ENCODE results near the gene SEC24C. TPM values are rescaled to one million over a fixed set of nuclear protein-coding genes. Genes with fewer than 3 reads are reported as not detected.

The SEC24C gene
- polyA plus RNA-seq, 1 of the 3 experiments (the other 2 are of a cell fraction), result 73.6 TPM

DNA sequence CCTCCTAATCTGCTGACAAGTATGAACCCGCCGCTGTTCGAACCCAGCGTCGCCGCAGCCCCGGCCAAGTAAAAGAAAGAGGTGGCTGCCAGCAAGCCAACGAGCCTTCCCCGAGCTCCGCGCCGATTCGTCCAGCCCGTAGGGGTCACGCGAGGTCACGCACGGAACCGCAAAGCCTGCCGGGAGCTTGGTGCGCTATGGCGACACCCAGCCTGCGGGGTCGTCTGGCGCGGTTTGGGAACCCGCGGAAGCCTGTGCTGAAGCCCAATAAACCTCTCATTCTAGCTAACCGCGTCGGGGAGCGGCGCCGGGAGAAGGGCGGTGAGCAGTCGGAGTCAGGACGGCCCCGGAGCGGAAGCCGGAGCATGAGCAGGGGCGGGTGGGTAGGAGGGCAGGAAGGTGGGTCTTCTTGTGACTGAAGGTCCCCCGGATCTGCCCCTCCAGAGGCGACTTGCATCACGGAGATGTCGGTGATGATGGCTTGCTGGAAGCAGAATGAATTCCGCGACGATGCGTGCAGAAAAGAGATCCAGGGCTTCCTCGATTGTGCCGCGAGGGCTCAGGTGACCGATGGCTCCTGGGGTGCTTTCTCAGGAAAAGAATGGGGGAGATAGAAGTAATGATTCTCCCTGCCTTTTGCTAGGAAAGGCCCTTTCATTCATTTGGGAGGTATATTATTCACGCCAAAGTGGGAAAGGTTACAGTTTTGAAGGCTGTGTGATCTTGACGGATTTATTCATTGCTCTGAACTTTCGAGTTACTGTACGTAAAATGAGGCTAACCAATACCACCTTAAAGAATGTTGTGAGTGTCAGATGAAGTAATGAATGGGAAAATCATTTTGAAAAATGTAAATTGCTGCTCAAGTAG is 37.9 kb downstream of the SEC24C start, which contains the start of gene CHCHD1:
Gene CHCHD1 (plus strand): TSS at position 170 of the 870 bp plus-strand sequence. CDS start 28 bp downstream, at position 198.
- WGBS (ENCODE audit: low lambda C conversion rate), result 2% methylated on average over 40 of the region's 57 CpGs
- H3K9me2 ChIP-seq, result no peaks in the 10 kb centered on the region
- H3K4me3 ChIP-seq (ENCODE audit: low read depth in 2 of 2, low read length in 1 of 2), result peak within 1 kb of the TSS; percentile 63 to 81
- H3K4me1 ChIP-seq (ENCODE audit: control insufficient read depth in 1 of 2, insufficient read depth in 2 of 2, low read depth in 1 of 2, low read length in 1 of 2), result peaks cover 0 to 17% of the 10 kb centered on the region in 2 experiments; a peak in 3 of 4 replicates
- H3K27me3 ChIP-seq (ENCODE audit: insufficient read depth), result no peaks in the 10 kb centered on the region
- peak within 1 kb of the TSS; percentile 67 for H3K4me2 ChIP-seq
- peaks cover 11% of the 10 kb centered on the region for H4K20me1 ChIP-seq (ENCODE audit: insufficient read depth)
- 0 out of 2 replicates have a peak within 1 kb of the TSS, but pooled peaks have one; percentile 44 for H2AFZ ChIP-seq (ENCODE audit: low read depth)
- H3K9ac ChIP-seq, result peak within 1 kb of the TSS; percentile 80
- ChIA-PET CTCF (interaction anchor here (1.1 to 1.6 kb wide), 3 partner anchors 10 to 158 kb away, joined by 3 to 5 read pairs (median 3); a partner anchor contains a TSS), POLR2A (interaction anchor here (0.7 to 1.7 kb wide), 3 partner anchors 10 to 39 kb away, joined by 3 to 25 read pairs (median 3); a partner anchor contains a TSS)
- H3F3A ChIP-seq (replicated peaks; ENCODE audit: insufficient read depth), result peaks cover 9% of the 10 kb centered on the region
- peak; percentile 91 for DNase-seq
- H3K9me3 ChIP-seq, result no peaks in the 10 kb centered on the region
- peaks cover 7 to 21% of the 10 kb centered on the region in 2 experiments for H3K36me3 ChIP-seq (replicated peaks in 1 of 2; ENCODE audit: control insufficient read depth in 1 of 2, insufficient read depth in 2 of 2, low read length in 1 of 2)
- H3K27ac ChIP-seq (ENCODE audit: low read depth in 2 of 2, low read length in 1 of 2), result peak within 1 kb of the TSS; percentile 69 to 88
- H3K79me2 ChIP-seq (ENCODE audit: insufficient read depth), result peaks cover 92% of the 10 kb centered on the region
- TF ChIP-seq, protein P1, sequence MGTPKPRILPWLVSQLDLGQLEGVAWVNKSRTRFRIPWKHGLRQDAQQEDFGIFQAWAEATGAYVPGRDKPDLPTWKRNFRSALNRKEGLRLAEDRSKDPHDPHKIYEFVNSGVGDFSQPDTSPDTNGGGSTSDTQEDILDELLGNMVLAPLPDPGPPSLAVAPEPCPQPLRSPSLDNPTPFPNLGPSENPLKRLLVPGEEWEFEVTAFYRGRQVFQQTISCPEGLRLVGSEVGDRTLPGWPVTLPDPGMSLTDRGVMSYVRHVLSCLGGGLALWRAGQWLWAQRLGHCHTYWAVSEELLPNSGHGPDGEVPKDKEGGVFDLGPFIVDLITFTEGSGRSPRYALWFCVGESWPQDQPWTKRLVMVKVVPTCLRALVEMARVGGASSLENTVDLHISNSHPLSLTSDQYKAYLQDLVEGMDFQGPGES (IDR thresholded peaks at IDR 0.05; ENCODE audit: low read depth, low read length), result no peak
- TF ChIP-seq TAF1 (IDR thresholded peaks at IDR 0.05; ENCODE audit: borderline replicate concordance, low read depth, low read length) (peak; percentile 92), NFIC (IDR thresholded peaks at IDR 0.05; ENCODE audit: borderline replicate concordance) (peak; percentile 30; the same call in 1 of the 2 replicates), GABPA (IDR thresholded peaks at IDR 0.05; ENCODE audit: low read depth) (peak; percentile 40), CHD2 (IDR thresholded peaks at IDR 0.05; ENCODE audit: low read length, partially characterized antibody) (peak; percentile 82), ELF1 (IDR thresholded peaks at IDR 0.05) (peak; percentile 52; the same call in 1 of the 2 replicates), YY1 (IDR thresholded peaks at IDR 0.05; ENCODE audit: low read depth) (peak; percentile 91), JUND (IDR thresholded peaks at IDR 0.05) (no peak), POLR2AphosphoS5 (IDR thresholded peaks at IDR 0.05; ENCODE audit: low read depth, low read length) (peak; percentile 93), RFX5 (IDR thresholded peaks at IDR 0.05; ENCODE audit: low read length) (no peak), RXRA (IDR thresholded peaks at IDR 0.05; ENCODE audit: borderline replicate concordance, low read depth) (peak; percentile 45; the same call in 1 of the 2 replicates), RCOR1 (IDR thresholded peaks at IDR 0.05; ENCODE audit: low read length) (no peak), SMC3 (IDR thresholded peaks at IDR 0.05; ENCODE audit: low read depth, low read length) (no peak), FOXM1 (IDR thresholded peaks at IDR 0.05; ENCODE audit: low read depth) (no peak), EP300 (IDR thresholded peaks at IDR 0.05; ENCODE audit: borderline replicate concordance in 1 of 2, low read depth in 1 of 2, low read length in 1 of 2) (no peak), FOSL2 (IDR thresholded peaks at IDR 0.05; ENCODE audit: borderline replicate concordance, low read depth) (no peak), MAX (IDR thresholded peaks at IDR 0.05; ENCODE audit: low read depth) (peak; percentile 82), NRF1 (IDR thresholded peaks at IDR 0.05; ENCODE audit: low read depth, low read length) (no peak), GATA2 (CRISPR knock-in tag; IDR thresholded peaks at IDR 0.05) (no peak), TEAD4 (IDR thresholded peaks at IDR 0.05; ENCODE audit: borderline replicate concordance, insufficient read depth) (no peak), RAD21 (IDR thresholded peaks at IDR 0.05; ENCODE audit: low read length) (no peak), EZH2phosphoT487 (IDR thresholded peaks at IDR 0.05; ENCODE audit: borderline replicate concordance, low read depth) (no peak)
- TF ChIP-seq, protein P2, sequence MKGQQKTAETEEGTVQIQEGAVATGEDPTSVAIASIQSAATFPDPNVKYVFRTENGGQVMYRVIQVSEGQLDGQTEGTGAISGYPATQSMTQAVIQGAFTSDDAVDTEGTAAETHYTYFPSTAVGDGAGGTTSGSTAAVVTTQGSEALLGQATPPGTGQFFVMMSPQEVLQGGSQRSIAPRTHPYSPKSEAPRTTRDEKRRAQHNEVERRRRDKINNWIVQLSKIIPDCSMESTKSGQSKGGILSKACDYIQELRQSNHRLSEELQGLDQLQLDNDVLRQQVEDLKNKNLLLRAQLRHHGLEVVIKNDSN (IDR thresholded peaks at IDR 0.05; ENCODE audit: borderline replicate concordance, low read depth), result peak; percentile 60; the same call in 1 of the 2 replicates
- TF ChIP-seq, protein P3, sequence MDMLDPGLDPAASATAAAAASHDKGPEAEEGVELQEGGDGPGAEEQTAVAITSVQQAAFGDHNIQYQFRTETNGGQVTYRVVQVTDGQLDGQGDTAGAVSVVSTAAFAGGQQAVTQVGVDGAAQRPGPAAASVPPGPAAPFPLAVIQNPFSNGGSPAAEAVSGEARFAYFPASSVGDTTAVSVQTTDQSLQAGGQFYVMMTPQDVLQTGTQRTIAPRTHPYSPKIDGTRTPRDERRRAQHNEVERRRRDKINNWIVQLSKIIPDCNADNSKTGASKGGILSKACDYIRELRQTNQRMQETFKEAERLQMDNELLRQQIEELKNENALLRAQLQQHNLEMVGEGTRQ (IDR thresholded peaks at IDR 0.05; ENCODE audit: borderline replicate concordance, low read depth, low read length), result no peak
- TF ChIP-seq, protein P4, sequence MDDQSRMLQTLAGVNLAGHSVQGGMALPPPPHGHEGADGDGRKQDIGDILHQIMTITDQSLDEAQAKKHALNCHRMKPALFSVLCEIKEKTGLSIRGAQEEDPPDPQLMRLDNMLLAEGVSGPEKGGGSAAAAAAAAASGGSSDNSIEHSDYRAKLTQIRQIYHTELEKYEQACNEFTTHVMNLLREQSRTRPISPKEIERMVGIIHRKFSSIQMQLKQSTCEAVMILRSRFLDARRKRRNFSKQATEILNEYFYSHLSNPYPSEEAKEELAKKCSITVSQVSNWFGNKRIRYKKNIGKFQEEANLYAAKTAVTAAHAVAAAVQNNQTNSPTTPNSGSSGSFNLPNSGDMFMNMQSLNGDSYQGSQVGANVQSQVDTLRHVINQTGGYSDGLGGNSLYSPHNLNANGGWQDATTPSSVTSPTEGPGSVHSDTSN (IDR thresholded peaks at IDR 0.05), result no peak
- TF ChIP-seq, protein P5, sequence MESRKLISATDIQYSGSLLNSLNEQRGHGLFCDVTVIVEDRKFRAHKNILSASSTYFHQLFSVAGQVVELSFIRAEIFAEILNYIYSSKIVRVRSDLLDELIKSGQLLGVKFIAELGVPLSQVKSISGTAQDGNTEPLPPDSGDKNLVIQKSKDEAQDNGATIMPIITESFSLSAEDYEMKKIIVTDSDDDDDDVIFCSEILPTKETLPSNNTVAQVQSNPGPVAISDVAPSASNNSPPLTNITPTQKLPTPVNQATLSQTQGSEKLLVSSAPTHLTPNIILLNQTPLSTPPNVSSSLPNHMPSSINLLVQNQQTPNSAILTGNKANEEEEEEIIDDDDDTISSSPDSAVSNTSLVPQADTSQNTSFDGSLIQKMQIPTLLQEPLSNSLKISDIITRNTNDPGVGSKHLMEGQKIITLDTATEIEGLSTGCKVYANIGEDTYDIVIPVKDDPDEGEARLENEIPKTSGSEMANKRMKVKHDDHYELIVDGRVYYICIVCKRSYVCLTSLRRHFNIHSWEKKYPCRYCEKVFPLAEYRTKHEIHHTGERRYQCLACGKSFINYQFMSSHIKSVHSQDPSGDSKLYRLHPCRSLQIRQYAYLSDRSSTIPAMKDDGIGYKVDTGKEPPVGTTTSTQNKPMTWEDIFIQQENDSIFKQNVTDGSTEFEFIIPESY (IDR thresholded peaks at IDR 0.05; ENCODE audit: borderline replicate concordance, low read depth), result no peak
